Lung (tissue), 12 donors: ENCODE data around the gene GAGE1. TPM values are rescaled to one million over a fixed set of nuclear protein-coding genes. Genes with fewer than 3 reads are reported as not detected.
"Not testable (repeated sequence)": the region's sequence is repeated elsewhere in the genome, so short reads cannot be mapped to it uniquely, and the experiment has no call there.

Experiments used
- ATAC-seq: fragments of 200-7000 bp; cut with Tn5 transposase; one replicate; pipeline ENCODE4 v1.9.1; 2020; ENCODE audit warnings: moderate number of reproducible peaks; ENCODE audit not compliant: insufficient read depth, low FRiP score
- DNase-seq, 3 donors: peaks; one replicate each; pipeline ENCODE4 v3.0.0-alpha.2; 2013 to 2017
- H3K27ac ChIP-seq, 2 donors: one replicate each; pipeline ENCODE4 v1.5.1; 2013; ENCODE audit warnings: mild to moderate bottlenecking in 2 of 2, moderate library complexity in 2 of 2, control low read depth in 1 of 2, inconsistent platforms in 1 of 2, low read depth in 1 of 2, low read length in 1 of 2
- H3K27me3 ChIP-seq, 3 donors: one replicate each; pipeline ENCODE4 v1.5.1; 2013; ENCODE audit warnings: low read length in 2 of 3; ENCODE audit not compliant: control insufficient read depth in 3 of 3, insufficient read depth in 3 of 3
- H3K36me3 ChIP-seq, 4 donors: one replicate each; pipeline ENCODE4 v1.5.1; 2013; ENCODE audit warnings: low read length in 4 of 4, mild to moderate bottlenecking in 1 of 4, moderate library complexity in 1 of 4; ENCODE audit not compliant: control insufficient read depth in 4 of 4, insufficient read depth in 4 of 4
- H3K4me1 ChIP-seq, 5 donors: one replicate each; pipeline ENCODE4 v1.5.1; 2013; ENCODE audit warnings: low read length in 5 of 5, mild to moderate bottlenecking in 2 of 5, moderate library complexity in 1 of 5; ENCODE audit not compliant: control insufficient read depth in 5 of 5, insufficient read depth in 5 of 5
- H3K4me3 ChIP-seq: one replicate; pipeline ENCODE4 v1.5.1; 2013; ENCODE audit warnings: mild to moderate bottlenecking, control low read depth, moderate library complexity
- H3K9ac ChIP-seq, 2 donors: one replicate each; pipeline ENCODE4 v1.5.1; 2013; ENCODE audit warnings: low read length in 2 of 2, control low read depth in 1 of 2; ENCODE audit not compliant: insufficient read depth in 1 of 2
- H3K9me3 ChIP-seq, 4 donors: one replicate each; pipeline ENCODE4 v1.5.1; 2013; ENCODE audit warnings: low read length in 3 of 4, mild to moderate bottlenecking in 1 of 4, moderate library complexity in 1 of 4; ENCODE audit not compliant: control insufficient read depth in 4 of 4, insufficient read depth in 3 of 4
- WGBS, 2 donors: extraction: QIAGEN DNeasy Blood & Tissue Kit; methylation state at CpG; one replicate each; pipeline ENCODE4 v1.1.7; 2013; 5-methylcytosine and 5-hydroxymethylcytosine counted together
- polyA plus RNA-seq, 2 donors: library from polyadenylated mRNA; stranded (reverse); fragments of 200-250 nt; gene quantifications; one replicate each; pipeline ENCODE4 v1.2.1, GENCODE V29; 2013
- total RNA-seq, 2 donors: library from RNA; depleted of rRNA in 1 of 2; stranded (reverse); fragments of >200 nt in 1 of 2; gene quantifications; one replicate each; pipeline ENCODE4 v1.2.1, GENCODE V29; 2014 to 2021
- TF ChIP-seq, protein P1 (sequence below): IDR thresholded peaks from 2 replicates; pipeline ENCODE4 v1.5.1; 2012; ENCODE audit warnings: mild to moderate bottlenecking; ENCODE audit errors: control extremely low read depth, extremely low read depth
- donor health status: control.
- donor health status: control.
- donor health status: Bipolar disorder and iron deficiency.
- donor health status: healthy.
- donor health status: DM: yes; HTN: yes; CAD: no.

GAGE1 gene
- total and polyA plus RNA-seq, 4 donors: 0.49 TPM; not detected in 3

GRCh38 chrX:49589769-49590478, 8.9 kb upstream of the GAGE1 start:
- not testable (repeated sequence) for ATAC-seq, H3K9ac ChIP-seq, H3K27ac ChIP-seq, H3K9me3 ChIP-seq, H3K36me3 ChIP-seq, H3K4me1 ChIP-seq, H3K27me3 ChIP-seq, DNase-seq, H3K4me3 ChIP-seq
- WGBS, 2 donors: 90 to 94% methylated on average over 24 to 25 of the region's 37 CpGs

DNA sequence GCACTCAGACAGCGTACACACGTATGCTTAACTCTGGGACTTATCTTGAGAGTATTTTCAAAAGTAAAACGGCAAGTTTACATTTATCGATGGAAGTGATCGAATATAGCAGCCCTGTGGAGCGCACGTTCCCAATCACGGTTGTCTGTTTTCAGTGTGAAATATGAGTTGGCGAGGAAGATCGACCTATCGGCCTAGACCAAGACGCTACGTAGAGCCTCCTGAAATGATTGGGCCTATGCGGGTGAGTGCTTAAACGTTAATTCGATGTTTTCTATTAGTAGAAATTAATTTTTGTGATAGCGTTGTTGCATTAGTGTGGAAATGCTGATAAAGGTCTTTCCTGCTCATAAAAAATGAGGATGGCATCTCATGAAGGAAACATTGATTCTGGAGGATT, 8.3 kb upstream of the GAGE1 start:
- not testable (repeated sequence) for H3K27me3 ChIP-seq, H3K36me3 ChIP-seq, H3K27ac ChIP-seq, H3K9ac ChIP-seq, ATAC-seq, H3K9me3 ChIP-seq, H3K4me1 ChIP-seq, DNase-seq, H3K4me3 ChIP-seq
- 92 to 95% methylated on average over 10 to 13 of the region's 17 CpGs for WGBS, 2 donors

GRCh38 chrX:49610718-49611310, 12.0 kb downstream of the GAGE1 start:
- DNase-seq: no peak

DNA sequence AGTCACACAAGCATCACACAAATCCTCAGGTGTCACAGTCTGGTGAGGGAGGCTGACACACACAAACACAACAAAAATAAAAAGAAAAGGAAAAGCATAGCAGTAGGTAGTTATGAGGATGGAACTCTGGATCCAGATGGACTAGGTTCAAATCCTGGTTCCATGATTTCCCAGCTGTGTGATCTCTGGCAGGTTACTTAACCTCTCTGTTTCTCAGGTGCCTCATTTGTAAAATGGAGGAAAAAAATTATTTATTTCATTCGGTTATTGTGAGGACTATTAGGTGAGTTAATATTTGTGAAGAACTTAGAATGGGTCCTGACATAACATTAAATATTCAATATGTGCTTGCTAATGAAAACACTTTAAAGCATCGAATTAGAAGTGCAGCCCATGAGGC, 19.8 kb downstream of the GAGE1 start:
- no peak overlapping the region for H3K4me3 ChIP-seq
- no peaks in the 10 kb centered on the region for H3K4me1 ChIP-seq
- H3K9ac ChIP-seq: no peak overlapping the region
- no peaks in the 10 kb centered on the region for H3K9me3 ChIP-seq
- WGBS, 2 donors: 83 to 91% methylated on average over 2 of the region's 2 CpGs
- H3K36me3 ChIP-seq: no peaks in the 10 kb centered on the region
- ATAC-seq: no peak
- H3K27me3 ChIP-seq: no peaks in the 10 kb centered on the region
- H3K27ac ChIP-seq: no peak overlapping the region
- TF ChIP-seq, protein P1, sequence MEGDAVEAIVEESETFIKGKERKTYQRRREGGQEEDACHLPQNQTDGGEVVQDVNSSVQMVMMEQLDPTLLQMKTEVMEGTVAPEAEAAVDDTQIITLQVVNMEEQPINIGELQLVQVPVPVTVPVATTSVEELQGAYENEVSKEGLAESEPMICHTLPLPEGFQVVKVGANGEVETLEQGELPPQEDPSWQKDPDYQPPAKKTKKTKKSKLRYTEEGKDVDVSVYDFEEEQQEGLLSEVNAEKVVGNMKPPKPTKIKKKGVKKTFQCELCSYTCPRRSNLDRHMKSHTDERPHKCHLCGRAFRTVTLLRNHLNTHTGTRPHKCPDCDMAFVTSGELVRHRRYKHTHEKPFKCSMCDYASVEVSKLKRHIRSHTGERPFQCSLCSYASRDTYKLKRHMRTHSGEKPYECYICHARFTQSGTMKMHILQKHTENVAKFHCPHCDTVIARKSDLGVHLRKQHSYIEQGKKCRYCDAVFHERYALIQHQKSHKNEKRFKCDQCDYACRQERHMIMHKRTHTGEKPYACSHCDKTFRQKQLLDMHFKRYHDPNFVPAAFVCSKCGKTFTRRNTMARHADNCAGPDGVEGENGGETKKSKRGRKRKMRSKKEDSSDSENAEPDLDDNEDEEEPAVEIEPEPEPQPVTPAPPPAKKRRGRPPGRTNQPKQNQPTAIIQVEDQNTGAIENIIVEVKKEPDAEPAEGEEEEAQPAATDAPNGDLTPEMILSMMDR: no peak
- DNase-seq: no peak

More at GRCh38 chrX:49610718-49611310, 12.0 kb downstream of the GAGE1 start:
- no peak overlapping the region for H3K27ac ChIP-seq
- TF ChIP-seq, protein P1: no peak
- H3K4me1 ChIP-seq: no peaks in the 10 kb centered on the region
- 50 to 69% methylated on average over 7 of the region's 7 CpGs for WGBS, 2 donors
- H3K9ac ChIP-seq: no peak overlapping the region
- H3K27me3 ChIP-seq: no peaks in the 10 kb centered on the region
- no peaks in the 10 kb centered on the region for H3K9me3 ChIP-seq
- no peak for ATAC-seq
- H3K36me3 ChIP-seq: no peaks in the 10 kb centered on the region
- H3K4me3 ChIP-seq: no peak overlapping the region
